ENCODE results near the gene ERBB2. TPM values are rescaled to one million over a fixed set of nuclear protein-coding genes. Genes with fewer than 3 reads are reported as not detected.

The ERBB2 gene
- total and polyA plus RNA-seq, 2 of the 13 experiments (the other 11 are each of a cell fraction or from before 2014, with no cell fraction given), result 57.7 to 64.1 TPM

- TF ChIP-seq, protein P1, sequence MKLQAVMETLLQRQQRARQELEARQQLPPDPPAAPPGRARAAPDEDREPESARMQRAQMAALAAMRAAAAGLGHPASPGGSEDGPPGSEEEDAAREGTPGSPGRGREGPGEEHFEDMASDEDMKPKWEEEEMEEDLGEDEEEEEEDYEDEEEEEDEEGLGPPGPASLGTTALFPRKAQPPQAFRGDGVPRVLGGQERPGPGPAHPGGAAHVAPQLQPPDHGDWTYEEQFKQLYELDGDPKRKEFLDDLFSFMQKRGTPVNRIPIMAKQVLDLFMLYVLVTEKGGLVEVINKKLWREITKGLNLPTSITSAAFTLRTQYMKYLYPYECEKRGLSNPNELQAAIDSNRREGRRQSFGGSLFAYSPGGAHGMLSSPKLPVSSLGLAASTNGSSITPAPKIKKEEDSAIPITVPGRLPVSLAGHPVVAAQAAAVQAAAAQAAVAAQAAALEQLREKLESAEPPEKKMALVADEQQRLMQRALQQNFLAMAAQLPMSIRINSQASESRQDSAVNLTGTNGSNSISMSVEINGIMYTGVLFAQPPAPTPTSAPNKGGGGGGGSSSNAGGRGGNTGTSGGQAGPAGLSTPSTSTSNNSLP (IDR thresholded peaks at IDR 0.05; ENCODE audit: low read depth, low read length), result no peak
- TF ChIP-seq, protein P2, sequence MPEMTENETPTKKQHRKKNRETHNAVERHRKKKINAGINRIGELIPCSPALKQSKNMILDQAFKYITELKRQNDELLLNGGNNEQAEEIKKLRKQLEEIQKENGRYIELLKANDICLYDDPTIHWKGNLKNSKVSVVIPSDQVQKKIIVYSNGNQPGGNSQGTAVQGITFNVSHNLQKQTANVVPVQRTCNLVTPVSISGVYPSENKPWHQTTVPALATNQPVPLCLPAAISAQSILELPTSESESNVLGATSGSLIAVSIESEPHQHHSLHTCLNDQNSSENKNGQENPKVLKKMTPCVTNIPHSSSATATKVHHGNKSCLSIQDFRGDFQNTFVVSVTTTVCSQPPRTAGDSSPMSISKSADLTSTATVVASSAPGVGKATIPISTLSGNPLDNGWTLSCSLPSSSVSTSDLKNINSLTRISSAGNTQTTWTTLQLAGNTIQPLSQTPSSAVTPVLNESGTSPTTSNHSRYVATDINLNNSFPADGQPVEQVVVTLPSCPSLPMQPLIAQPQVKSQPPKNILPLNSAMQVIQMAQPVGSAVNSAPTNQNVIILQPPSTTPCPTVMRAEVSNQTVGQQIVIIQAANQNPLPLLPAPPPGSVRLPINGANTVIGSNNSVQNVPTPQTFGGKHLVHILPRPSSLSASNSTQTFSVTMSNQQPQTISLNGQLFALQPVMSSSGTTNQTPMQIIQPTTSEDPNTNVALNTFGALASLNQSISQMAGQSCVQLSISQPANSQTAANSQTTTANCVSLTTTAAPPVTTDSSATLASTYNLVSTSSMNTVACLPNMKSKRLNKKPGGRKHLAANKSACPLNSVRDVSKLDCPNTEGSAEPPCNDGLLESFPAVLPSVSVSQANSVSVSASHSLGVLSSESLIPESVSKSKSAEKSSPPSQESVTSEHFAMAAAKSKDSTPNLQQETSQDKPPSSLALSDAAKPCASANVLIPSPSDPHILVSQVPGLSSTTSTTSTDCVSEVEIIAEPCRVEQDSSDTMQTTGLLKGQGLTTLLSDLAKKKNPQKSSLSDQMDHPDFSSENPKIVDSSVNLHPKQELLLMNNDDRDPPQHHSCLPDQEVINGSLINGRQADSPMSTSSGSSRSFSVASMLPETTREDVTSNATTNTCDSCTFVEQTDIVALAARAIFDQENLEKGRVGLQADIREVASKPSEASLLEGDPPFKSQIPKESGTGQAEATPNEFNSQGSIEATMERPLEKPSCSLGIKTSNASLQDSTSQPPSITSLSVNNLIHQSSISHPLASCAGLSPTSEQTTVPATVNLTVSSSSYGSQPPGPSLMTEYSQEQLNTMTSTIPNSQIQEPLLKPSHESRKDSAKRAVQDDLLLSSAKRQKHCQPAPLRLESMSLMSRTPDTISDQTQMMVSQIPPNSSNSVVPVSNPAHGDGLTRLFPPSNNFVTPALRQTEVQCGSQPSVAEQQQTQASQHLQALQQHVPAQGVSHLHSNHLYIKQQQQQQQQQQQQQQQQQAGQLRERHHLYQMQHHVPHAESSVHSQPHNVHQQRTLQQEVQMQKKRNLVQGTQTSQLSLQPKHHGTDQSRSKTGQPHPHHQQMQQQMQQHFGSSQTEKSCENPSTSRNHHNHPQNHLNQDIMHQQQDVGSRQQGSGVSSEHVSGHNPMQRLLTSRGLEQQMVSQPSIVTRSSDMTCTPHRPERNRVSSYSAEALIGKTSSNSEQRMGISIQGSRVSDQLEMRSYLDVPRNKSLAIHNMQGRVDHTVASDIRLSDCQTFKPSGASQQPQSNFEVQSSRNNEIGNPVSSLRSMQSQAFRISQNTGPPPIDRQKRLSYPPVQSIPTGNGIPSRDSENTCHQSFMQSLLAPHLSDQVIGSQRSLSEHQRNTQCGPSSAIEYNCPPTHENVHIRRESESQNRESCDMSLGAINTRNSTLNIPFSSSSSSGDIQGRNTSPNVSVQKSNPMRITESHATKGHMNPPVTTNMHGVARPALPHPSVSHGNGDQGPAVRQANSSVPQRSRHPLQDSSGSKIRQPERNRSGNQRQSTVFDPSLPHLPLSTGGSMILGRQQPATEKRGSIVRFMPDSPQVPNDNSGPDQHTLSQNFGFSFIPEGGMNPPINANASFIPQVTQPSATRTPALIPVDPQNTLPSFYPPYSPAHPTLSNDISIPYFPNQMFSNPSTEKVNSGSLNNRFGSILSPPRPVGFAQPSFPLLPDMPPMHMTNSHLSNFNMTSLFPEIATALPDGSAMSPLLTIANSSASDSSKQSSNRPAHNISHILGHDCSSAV (CRISPR knock-in tag; IDR thresholded peaks at IDR 0.05; ENCODE audit: borderline replicate concordance), result no peak
- TF ChIP-seq KDM1A (CRISPR knock-in tag; IDR thresholded peaks at IDR 0.05), result no peak
- TF ChIP-seq, protein P3, sequence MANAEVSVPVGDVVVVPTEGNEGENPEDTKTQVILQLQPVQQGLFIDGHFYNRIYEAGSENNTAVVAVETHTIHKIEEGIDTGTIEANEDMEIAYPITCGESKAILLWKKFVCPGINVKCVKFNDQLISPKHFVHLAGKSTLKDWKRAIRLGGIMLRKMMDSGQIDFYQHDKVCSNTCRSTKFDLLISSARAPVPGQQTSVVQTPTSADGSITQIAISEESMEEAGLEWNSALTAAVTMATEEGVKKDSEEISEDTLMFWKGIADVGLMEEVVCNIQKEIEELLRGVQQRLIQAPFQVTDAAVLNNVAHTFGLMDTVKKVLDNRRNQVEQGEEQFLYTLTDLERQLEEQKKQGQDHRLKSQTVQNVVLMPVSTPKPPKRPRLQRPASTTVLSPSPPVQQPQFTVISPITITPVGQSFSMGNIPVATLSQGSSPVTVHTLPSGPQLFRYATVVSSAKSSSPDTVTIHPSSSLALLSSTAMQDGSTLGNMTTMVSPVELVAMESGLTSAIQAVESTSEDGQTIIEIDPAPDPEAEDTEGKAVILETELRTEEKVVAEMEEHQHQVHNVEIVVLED (CRISPR knock-in tag; IDR thresholded peaks at IDR 0.05; ENCODE audit: borderline replicate concordance), result no peak
- TF ChIP-seq, protein P4, sequence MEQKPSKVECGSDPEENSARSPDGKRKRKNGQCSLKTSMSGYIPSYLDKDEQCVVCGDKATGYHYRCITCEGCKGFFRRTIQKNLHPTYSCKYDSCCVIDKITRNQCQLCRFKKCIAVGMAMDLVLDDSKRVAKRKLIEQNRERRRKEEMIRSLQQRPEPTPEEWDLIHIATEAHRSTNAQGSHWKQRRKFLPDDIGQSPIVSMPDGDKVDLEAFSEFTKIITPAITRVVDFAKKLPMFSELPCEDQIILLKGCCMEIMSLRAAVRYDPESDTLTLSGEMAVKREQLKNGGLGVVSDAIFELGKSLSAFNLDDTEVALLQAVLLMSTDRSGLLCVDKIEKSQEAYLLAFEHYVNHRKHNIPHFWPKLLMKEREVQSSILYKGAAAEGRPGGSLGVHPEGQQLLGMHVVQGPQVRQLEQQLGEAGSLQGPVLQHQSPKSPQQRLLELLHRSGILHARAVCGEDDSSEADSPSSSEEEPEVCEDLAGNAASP (CRISPR knock-in tag; IDR thresholded peaks at IDR 0.05; ENCODE audit: borderline replicate concordance), result peak; percentile 27
- TF ChIP-seq GATAD1 (CRISPR knock-in tag; IDR thresholded peaks at IDR 0.05), result peak; percentile 91
- no peak for TF ChIP-seq SRSF9 (IDR thresholded peaks at IDR 0.05; ENCODE audit: borderline replicate concordance, insufficient read depth, low read depth, low read length, poor library complexity, severe bottlenecking)
- TF ChIP-seq STAT5B (CRISPR knock-in tag; IDR thresholded peaks at IDR 0.05), result no peak
- TF ChIP-seq PHB2 (IDR thresholded peaks at IDR 0.05; ENCODE audit: partially characterized antibody), result no peak
- TF ChIP-seq, protein P5, sequence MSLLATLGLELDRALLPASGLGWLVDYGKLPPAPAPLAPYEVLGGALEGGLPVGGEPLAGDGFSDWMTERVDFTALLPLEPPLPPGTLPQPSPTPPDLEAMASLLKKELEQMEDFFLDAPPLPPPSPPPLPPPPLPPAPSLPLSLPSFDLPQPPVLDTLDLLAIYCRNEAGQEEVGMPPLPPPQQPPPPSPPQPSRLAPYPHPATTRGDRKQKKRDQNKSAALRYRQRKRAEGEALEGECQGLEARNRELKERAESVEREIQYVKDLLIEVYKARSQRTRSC (CRISPR knock-in tag; IDR thresholded peaks at IDR 0.05; ENCODE audit: low read depth), result no peak; the same call in 1 of the 2 replicates
- TF ChIP-seq SOX13 (IDR thresholded peaks at IDR 0.05), result no peak
- TF ChIP-seq SOX13 (CRISPR knock-in tag; conservative IDR thresholded peaks at IDR 0.05 in 1 of 2, IDR thresholded peaks at IDR 0.05 in 1 of 2), result peak in 1 of 2 experiments; percentile 37; a peak in 1 of 4 replicates
- TF ChIP-seq NFE2L2 (IDR thresholded peaks at IDR 0.05; ENCODE audit: low read length), result no peak
- no peak for TF ChIP-seq ZNF720 (CRISPR knock-in tag; IDR thresholded peaks at IDR 0.05)
Measured at GRCh38 chr17:39687546-39688474, 12.1 kb upstream of the ERBB2 start, which contains the start of gene PGAP3 (continued).
